Endodermal cell (in vitro differentiated cells): ENCODE data around the gene ZNF593OS. TPM values are rescaled to one million over a fixed set of nuclear protein-coding genes. Genes with fewer than 3 reads are reported as not detected.

Source experiments
- DNase-seq: peaks from one replicate; pipeline ENCODE4 v3.0.0-alpha.2; 2017
- H3K27ac ChIP-seq: 2 replicates; pipeline ENCODE4 v1.5.1; 2013; ENCODE audit warnings: mild to moderate bottlenecking, low read depth, low read length, moderate library complexity
- H3K27me3 ChIP-seq: 2 replicates; pipeline ENCODE4 v1.6.1; 2013; ENCODE audit warnings: mild to moderate bottlenecking, low read length, moderate library complexity; ENCODE audit not compliant: insufficient read depth, control insufficient read depth, poor library complexity, severe bottlenecking
- H3K36me3 ChIP-seq: 2 replicates; pipeline ENCODE4 v1.7.0; 2013; ENCODE audit warnings: mild to moderate bottlenecking, low read length, moderate library complexity; ENCODE audit not compliant: control insufficient read depth, insufficient read depth
- H3K4me1 ChIP-seq: one replicate; pipeline ENCODE4 v1.7.0; 2013; ENCODE audit warnings: low read length; ENCODE audit not compliant: control insufficient read depth, insufficient read depth
- H3K4me3 ChIP-seq: 2 replicates; pipeline ENCODE4 v1.5.1; 2013; ENCODE audit warnings: mild to moderate bottlenecking, low read length, moderate library complexity
- H3K9ac ChIP-seq: 2 replicates; pipeline ENCODE4 v1.6.1; 2013; ENCODE audit warnings: mild to moderate bottlenecking, low read length, moderate library complexity; ENCODE audit not compliant: poor library complexity, severe bottlenecking; ENCODE audit errors: extremely low read depth
- H3K9me3 ChIP-seq: 2 replicates; pipeline ENCODE4 v1.6.1; 2013; ENCODE audit warnings: mild to moderate bottlenecking, low read length, moderate library complexity; ENCODE audit not compliant: control insufficient read depth
- H3K27ac Mint-ChIP-seq: 2 replicates; pipeline ENCODE4 v1.8.0; 2020; ENCODE audit warnings: mixed read lengths
- H3K27me3 Mint-ChIP-seq: 2 replicates; pipeline ENCODE4 v1.8.0; 2021; ENCODE audit warnings: mild to moderate bottlenecking, mixed read lengths; ENCODE audit not compliant: insufficient read depth
- H3K36me3 Mint-ChIP-seq: 2 replicates; pipeline ENCODE4 v1.8.0; 2020; ENCODE audit warnings: low read depth, mixed read lengths
- H3K4me1 Mint-ChIP-seq: 2 replicates; pipeline ENCODE4 v1.8.0; 2020; ENCODE audit warnings: mixed read lengths
- H3K4me3 Mint-ChIP-seq: 2 replicates; pipeline ENCODE4 v1.8.0; 2020; ENCODE audit warnings: mild to moderate bottlenecking, moderate library complexity, mixed read lengths
- H3K9me3 Mint-ChIP-seq: 2 replicates; pipeline ENCODE4 v1.8.0; 2020; ENCODE audit warnings: mild to moderate bottlenecking, mixed read lengths
- CTCF ChIP-seq: fragments of 200-600 bp; sonication (generic); conservative IDR thresholded peaks from 2 replicates; pipeline ENCODE4 v1.5.0; 2021; ENCODE audit warnings: antibody characterized with exemption, mild to moderate bottlenecking
- WGBS, 2 experiments: methylation state at CpG; one replicate each; pipeline versions ENCODE4 v1.1.5 to v1.1.7; 2013; ENCODE audit warnings: missing lambda C conversion rate in 2 of 2, mixed read lengths in 1 of 2; ENCODE audit not compliant: insufficient coverage in 1 of 2, insufficient read length in 1 of 2; 5-methylcytosine and 5-hydroxymethylcytosine counted together
- long read RNA-seq, 4 experiments: library from polyadenylated mRNA in 2 of 4; library from RNA in 1 of 4; library from capped mRNA in 1 of 4; stranded (forward) in 3 of 4; unstranded in 1 of 4; transcript quantifications; one replicate each; pipeline ENCODE4 v2.0.0, GENCODE V29; 2020 to 2021; ENCODE audit warnings: inconsistent platforms in 1 of 4
- polyA plus RNA-seq, 2 experiments: library from polyadenylated mRNA; stranded (reverse); fragments of 50-300 nt; gene quantifications; one replicate each; pipeline ENCODE4 v1.2.3, GENCODE V29; 2013
- total RNA-seq, 2 donors: library from RNA; stranded (reverse); fragmentation: NEBNext Ultra II Directional in 1 of 2; extraction: Animal tissue kit (Norgen Biotek cat#: 25700) in 1 of 2; gene quantifications; 2 replicates in 1 of 2; 3 replicates in 1 of 2; pipeline ENCODE4 v1.2.1, GENCODE V29; 2021

The ZNF593OS gene
- total RNA-seq, result not detected
- 0.61 TPM for polyA plus RNA-seq (2013, experiment 1 of 2)
- 0.37 TPM for polyA plus RNA-seq (2013, experiment 2 of 2)
- long read RNA-seq, experiment 1, result 0 reads
- long read RNA-seq, experiment 2, result 0 reads
- long read RNA-seq, experiment 3, result 0 reads
- long read RNA-seq, experiment 4, result 0 reads

DNA sequence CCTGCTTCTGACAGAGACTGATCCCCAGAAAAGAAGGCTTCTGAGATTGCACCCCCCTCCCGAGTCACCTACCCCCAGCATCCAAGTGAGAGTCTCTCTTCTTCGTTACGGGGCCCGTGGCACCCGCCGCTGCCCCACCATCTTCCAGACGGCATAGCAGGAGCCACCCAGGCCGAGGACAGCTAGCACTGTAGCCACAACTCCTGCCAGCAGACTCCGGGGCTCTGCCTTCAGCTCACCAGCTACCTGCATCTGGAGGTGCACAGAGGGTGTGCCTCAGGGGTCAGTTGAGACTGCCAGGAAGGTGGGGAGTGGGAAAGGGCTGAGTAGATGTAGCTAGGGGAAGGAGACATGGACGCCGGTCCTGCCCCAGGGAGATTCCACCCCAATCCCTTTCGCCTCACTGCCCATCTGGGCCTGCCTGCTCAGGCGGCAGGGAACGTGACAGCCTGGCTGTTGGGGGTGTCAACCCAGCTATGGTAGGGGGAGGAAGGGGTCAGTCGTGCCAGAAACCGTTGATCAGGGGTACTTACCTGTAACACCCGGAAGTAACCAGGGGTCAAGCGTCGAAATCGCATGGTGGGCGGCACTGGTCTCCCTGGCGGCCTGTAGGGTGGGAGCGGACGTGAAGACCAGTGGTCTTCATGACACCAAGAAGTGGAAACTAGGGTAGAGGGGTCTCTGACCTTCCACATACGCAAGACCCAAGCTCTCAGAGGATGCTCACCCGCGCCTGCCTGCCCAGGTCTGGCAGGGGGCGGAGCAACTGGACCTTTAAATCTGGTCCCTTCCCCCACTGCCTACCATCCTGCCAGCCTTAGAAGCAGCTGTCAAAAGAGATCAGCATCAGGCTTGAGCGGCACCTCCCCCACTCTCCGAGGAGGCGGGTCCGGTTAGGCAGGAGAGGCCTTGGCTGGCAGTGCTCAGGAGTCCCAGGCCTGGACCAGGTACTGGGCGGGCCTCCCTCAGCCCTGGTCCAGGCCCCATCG, at the start of gene ZNF593OS:
ZNF593OS (minus strand) TSS at position 749 of the 989 bp plus-strand sequence; CDS start at position 578, 171 bp downstream.
- 92 to 94% methylated on average over 9 to 34 of the region's 34 CpGs for WGBS, 2 experiments
- H3K9ac ChIP-seq, result peak within 1 kb of the TSS; percentile 79
- no peak within 1 kb of the TSS for H3K27ac Mint-ChIP-seq

DNA sequence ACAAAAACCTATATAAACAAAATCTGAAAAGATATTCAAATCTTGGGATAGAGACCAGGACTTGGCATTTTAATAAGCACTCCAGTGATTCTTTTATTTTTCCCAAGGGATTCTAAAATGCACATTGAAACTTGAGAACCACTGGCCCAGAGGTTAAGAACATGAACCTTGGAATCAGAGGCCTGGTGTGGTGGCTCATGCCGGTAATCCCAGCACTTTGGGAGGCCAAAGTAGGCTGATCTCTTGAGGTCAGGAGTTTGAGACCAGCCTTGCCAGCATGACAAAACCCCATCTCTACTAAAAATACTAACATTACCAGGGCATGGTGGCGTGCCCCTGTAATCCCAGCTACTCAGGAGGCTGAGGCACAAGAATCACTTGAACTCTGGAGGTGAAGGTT, 49.5 kb upstream of the ZNF593OS start:
- H3K9ac ChIP-seq, result no peak overlapping the region
- H3K4me1 Mint-ChIP-seq, result peaks cover 8% of the 10 kb centered on the region
- peaks cover 27% of the 10 kb centered on the region for H3K27me3 ChIP-seq
- peaks cover 26% of the 10 kb centered on the region for H3K27me3 Mint-ChIP-seq
- no peaks in the 10 kb centered on the region for H3K4me1 ChIP-seq
- H3K27ac Mint-ChIP-seq, result no peak overlapping the region
- H3K9me3 ChIP-seq, result no peaks in the 10 kb centered on the region
- TF ChIP-seq CTCF, result no peak
- H3K36me3 ChIP-seq, result no peaks in the 10 kb centered on the region
- H3K9me3 Mint-ChIP-seq, result no peaks in the 10 kb centered on the region
- no peak overlapping the region for H3K4me3 Mint-ChIP-seq
- H3K27ac ChIP-seq, result no peak overlapping the region
- no peak for DNase-seq
- 93 to 100% methylated on average over 1 to 2 of the region's 2 CpGs for whole genome bisulfite sequencing, 2 experiments
- no peaks in the 10 kb centered on the region for H3K36me3 Mint-ChIP-seq
- H3K4me3 ChIP-seq, result no peak overlapping the region

More for the DNA sequence above, at the start of gene ZNF593OS:
- DNase-seq, result no peak
- Mint-ChIP-seq H3K36me3 (peaks cover 4% of the 10 kb centered on the region), H3K4me1 (peaks cover 16% of the 10 kb centered on the region), H3K9me3 (no peaks in the 10 kb centered on the region), H3K27me3 (peaks cover 21% of the 10 kb centered on the region), H3K4me3 (peak within 1 kb of the TSS; percentile 80)
- no peak within 1 kb of the TSS for H3K27ac ChIP-seq
- H3K27me3 ChIP-seq, result no peaks in the 10 kb centered on the region
- peaks cover 12% of the 10 kb centered on the region for H3K4me1 ChIP-seq
- H3K36me3 ChIP-seq, result no peaks in the 10 kb centered on the region
- H3K4me3 ChIP-seq, result peak within 1 kb of the TSS; percentile 91
- no peak for TF ChIP-seq CTCF
- no peaks in the 10 kb centered on the region for H3K9me3 ChIP-seq

GRCh38 chr1:26220199-26220912, 48.7 kb upstream of the ZNF593OS start:
- no peaks in the 10 kb centered on the region for H3K9me3 Mint-ChIP-seq
- H3K36me3 Mint-ChIP-seq, result no peaks in the 10 kb centered on the region
- H3K27ac Mint-ChIP-seq, result no peak overlapping the region
- H3K27me3 ChIP-seq, result peaks cover 20% of the 10 kb centered on the region
- H3K27ac ChIP-seq, result no peak overlapping the region
- H3K27me3 Mint-ChIP-seq, result peaks cover 19% of the 10 kb centered on the region
- H3K4me1 Mint-ChIP-seq, result peaks cover 3% of the 10 kb centered on the region
- TF ChIP-seq CTCF, result no peak
- DNase-seq, result no peak
- no peak overlapping the region for H3K4me3 ChIP-seq
- WGBS, 2 experiments, result 82 to 89% methylated on average over 13 to 27 of the region's 27 CpGs
- no peaks in the 10 kb centered on the region for H3K4me1 ChIP-seq
- no peak overlapping the region for H3K9ac ChIP-seq
- no peaks in the 10 kb centered on the region for H3K9me3 ChIP-seq
- H3K36me3 ChIP-seq, result no peaks in the 10 kb centered on the region
- no peak overlapping the region for H3K4me3 Mint-ChIP-seq
